ENCODE measurements around the gene DNMT3A. TPM values are rescaled to one million over a fixed set of nuclear protein-coding genes. Genes with fewer than 3 reads are reported as not detected.

Gene DNMT3A
- total RNA-seq, 3 donors from 2014 or later (not counting 1 experiment from before 2014, with no cell fraction given) = 36.3 to 60.7 (median 45.2) TPM

GRCh38 chr2:25232248-25232825 is 109.4 kb downstream of the DNMT3A start:
- H3K27ac Mint-ChIP-seq = peak overlapping the region in 1 of 2 donors; percentile 23
- ATAC-seq (no peak), DNase-seq (no peak)
- H3K9me3 Mint-ChIP-seq = no peaks in the 10 kb centered on the region
- intact Hi-C loops (cut with micrococcal nuclease) = no loop called here
- H3K27me3 Mint-ChIP-seq (ENCODE audit: low read depth in 2 of 2) = no peaks in the 10 kb centered on the region
- TF ChIP-seq CTCF (IDR thresholded peaks at IDR 0.05) = no peak
- H3K9me3 ChIP-seq (ENCODE audit: control insufficient read depth, insufficient read depth, low read length) = no peaks in the 10 kb centered on the region
- no peaks in the 10 kb centered on the region for H3K4me1 ChIP-seq (ENCODE audit: control insufficient read depth, insufficient read depth, low read length)
- H3K27me3 ChIP-seq (ENCODE audit: control insufficient read depth, insufficient read depth, low read length) = no peaks in the 10 kb centered on the region
- H3K4me3 ChIP-seq (ENCODE audit: low read length) = no peak overlapping the region
- WGBS (ENCODE audit: insufficient coverage) = 91% methylated on average over 6 of the region's 12 CpGs
- H3K4me3 Mint-ChIP-seq = no peak overlapping the region
- H3K4me1 Mint-ChIP-seq = peaks cover 0 to 5% of the 10 kb centered on the region in 2 donors
- peaks cover 13% of the 10 kb centered on the region for H3K36me3 Mint-ChIP-seq
- H3K27ac ChIP-seq (ENCODE audit: low read length) = no peak overlapping the region
- H3K36me3 ChIP-seq (ENCODE audit: control insufficient read depth, insufficient read depth, low read length) = peaks cover 38% of the 10 kb centered on the region

GRCh38 chr2:25230948-25231311 is 110.8 kb downstream of the DNMT3A start:
- Histone ChIP-seq H3K27ac (ENCODE audit: low read length) (no peak overlapping the region), H3K36me3 (ENCODE audit: control insufficient read depth, insufficient read depth, low read length) (peaks cover 31% of the 10 kb centered on the region), H3K27me3 (ENCODE audit: control insufficient read depth, insufficient read depth, low read length) (no peaks in the 10 kb centered on the region), H3K4me1 (ENCODE audit: control insufficient read depth, insufficient read depth, low read length) (no peaks in the 10 kb centered on the region), H3K4me3 (ENCODE audit: low read length) (no peak overlapping the region), H3K9me3 (ENCODE audit: control insufficient read depth, insufficient read depth, low read length) (no peaks in the 10 kb centered on the region)
- H3K27ac Mint-ChIP-seq = no peak overlapping the region
- no peaks in the 10 kb centered on the region for H3K27me3 Mint-ChIP-seq (ENCODE audit: low read depth in 2 of 2)
- H3K36me3 Mint-ChIP-seq = peaks cover 13% of the 10 kb centered on the region
- TF ChIP-seq CTCF (IDR thresholded peaks at IDR 0.05) = no peak
- ATAC-seq (no peak), DNase-seq (no peak)
- intact Hi-C loops (cut with micrococcal nuclease) = no loop called here
- H3K9me3 Mint-ChIP-seq = no peaks in the 10 kb centered on the region
- no peak overlapping the region for H3K4me3 Mint-ChIP-seq
- H3K4me1 Mint-ChIP-seq = no peaks in the 10 kb centered on the region
- WGBS (ENCODE audit: insufficient coverage) = 87% methylated on average over 8 of the region's 8 CpGs

DNA sequence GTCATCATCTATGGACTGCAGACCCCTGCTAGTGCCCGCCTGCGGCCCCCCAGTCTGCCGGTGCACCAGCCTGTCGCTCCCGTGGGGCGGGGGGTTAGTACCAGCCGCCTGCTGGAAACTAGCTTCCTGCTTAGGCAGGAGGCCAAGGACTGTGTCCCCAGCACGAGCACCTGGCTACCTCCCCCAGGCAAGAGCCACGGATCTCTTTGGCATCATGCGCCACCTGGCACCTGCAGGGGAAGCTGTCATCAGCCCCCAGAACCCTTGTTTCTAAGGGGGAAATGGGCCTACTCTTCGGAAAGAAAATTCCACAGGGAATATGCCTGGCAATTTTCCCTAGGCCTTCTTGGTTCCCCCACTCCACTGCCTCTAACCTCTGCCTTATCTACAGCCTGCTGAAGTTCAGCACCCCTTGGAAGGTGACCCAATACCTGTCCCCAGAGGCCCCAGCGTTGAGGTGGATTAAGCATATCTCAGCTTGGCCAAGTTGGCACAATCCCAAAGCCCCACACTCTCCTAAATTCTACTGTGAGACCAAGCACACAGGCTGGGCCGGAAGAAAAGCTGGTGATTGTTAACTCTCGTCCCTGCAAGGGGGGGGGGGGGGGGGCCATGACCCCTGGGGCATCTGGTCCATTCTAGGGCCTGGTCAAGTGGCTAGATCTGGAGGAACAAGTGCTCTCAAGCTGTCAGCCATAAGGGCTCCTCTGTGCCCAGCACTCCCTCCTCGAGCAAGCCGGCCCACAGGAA is 111.4 kb downstream of the DNMT3A start:
- H3K4me1 ChIP-seq (ENCODE audit: control insufficient read depth, insufficient read depth, low read length) = no peaks in the 10 kb centered on the region

More for the DNA sequence above, 111.4 kb downstream of the DNMT3A start:
- Histone ChIP-seq H3K36me3 (ENCODE audit: control insufficient read depth, insufficient read depth, low read length) (peaks cover 27% of the 10 kb centered on the region), H3K4me3 (ENCODE audit: low read length) (no peak overlapping the region), H3K27me3 (ENCODE audit: control insufficient read depth, insufficient read depth, low read length) (no peaks in the 10 kb centered on the region), H3K27ac (ENCODE audit: low read length) (no peak overlapping the region), H3K9me3 (ENCODE audit: control insufficient read depth, insufficient read depth, low read length) (no peaks in the 10 kb centered on the region)
- ATAC-seq (no peak), DNase-seq (no peak)
- TF ChIP-seq CTCF (IDR thresholded peaks at IDR 0.05) = no peak
- intact Hi-C loops (cut with micrococcal nuclease) = no loop called here
- peaks cover 13% of the 10 kb centered on the region for H3K36me3 Mint-ChIP-seq
- WGBS (ENCODE audit: insufficient coverage) = 78% methylated on average over 16 of the region's 16 CpGs
- H3K4me1 Mint-ChIP-seq = no peaks in the 10 kb centered on the region
- H3K9me3 Mint-ChIP-seq = no peaks in the 10 kb centered on the region
- no peaks in the 10 kb centered on the region for H3K27me3 Mint-ChIP-seq (ENCODE audit: low read depth in 2 of 2)
- no peak overlapping the region for H3K4me3 Mint-ChIP-seq
- H3K27ac Mint-ChIP-seq = no peak overlapping the region

All from natural killer cell (primary cell).